ENCODE data around the gene RALGAPA2.

GRCh38 chr20:20741087-20742045, 28.9 kb upstream of the RALGAPA2 start:
- TF ChIP-seq CTCF (IDR thresholded peaks at IDR 0.05; ENCODE audit: insufficient read depth, low read length, poor library complexity, severe bottlenecking), result no peak
- TF ChIP-seq EZH2phosphoT487 (conservative IDR thresholded peaks at IDR 0.05; ENCODE audit: low read length), result no peak
